A549 (cell line): Measurements from ENCODE around the gene MRFAP1L1. TPM values are rescaled to one million over a fixed set of nuclear protein-coding genes. Genes with fewer than 3 reads are reported as not detected.

Experiments used
- ATAC-seq, 2 experiments: fragments of 200-7000 bp in 1 of 2; fragments of >200 bp in 1 of 2; cut with Nextera tagmentation in 1 of 2; cut with Tn5 transposase in 1 of 2; 3 replicates each; pipeline versions ENCODE4 v1.8.0 to v1.9.1; 2018 to 2020; ENCODE audit warnings: mild to moderate bottlenecking in 1 of 2, moderate library complexity in 1 of 2
- CTCF ChIA-PET: fragments of 300-600 bp; sonication (Branson Sonifier 250); formaldehyde crosslinking; extraction: SDS; loops from one replicate; lab custom pipeline; 2021; ENCODE audit warnings: antibody characterized with exemption, inconsistent platforms; lab: Yijun Ruan, JAX
- POLR2A ChIA-PET: fragments of 350-600 bp; formaldehyde crosslinking; extraction: SDS; loops from one replicate; lab custom pipeline; 2021; ENCODE audit warnings: antibody characterized with exemption, inconsistent platforms; lab: Yijun Ruan, JAX
- DNase-seq, 2 experiments: peaks; one replicate each; pipeline versions ENCODE4 v3.0.0 to v3.0.0-alpha.2; 2011 to 2016; ENCODE audit warnings: low read depth in 1 of 2, low spot score in 1 of 2
- FAIRE-seq: peaks from 2 replicates; lab custom pipeline; 2011; peaks lifted over from hg19 to GRCh38; lab: Jason Lieb, UNC
- H3K27ac ChIP-seq, 2 experiments: fragments of >200 bp; sonication (Bioruptor Twin); formaldehyde crosslinking; 3 replicates each; pipeline ENCODE4 v1.5.1; 2016 to 2017
- H3K4me1 ChIP-seq: fragments of >200 bp; sonication (Bioruptor Twin); formaldehyde crosslinking; 3 replicates; pipeline ENCODE4 v1.6.1; 2016
- H3K4me2 ChIP-seq: fragments of >200 bp; sonication (Bioruptor Twin); formaldehyde crosslinking; 3 replicates; pipeline ENCODE4 v1.6.1; 2016
- H3K4me3 ChIP-seq: fragments of >200 bp; sonication (Bioruptor Twin); formaldehyde crosslinking; 3 replicates; pipeline ENCODE4 v1.5.1; 2016
- H3K9me3 ChIP-seq: fragments of >200 bp; sonication (Bioruptor Twin); formaldehyde crosslinking; 3 replicates; pipeline ENCODE4 v1.6.1; 2016
- TP53 ChIP-seq: fragments of 250-450 bp; sonication (Bioruptor Pico); IDR thresholded peaks from 2 replicates; pipeline ENCODE4 v1.5.0; 2021; ENCODE audit warnings: mild to moderate bottlenecking, moderate library complexity
- WGBS: methylation state at CpG from one replicate; pipeline ENCODE4 v1.1.6; 2017; ENCODE audit errors: missing lambda C conversion rate; 5-methylcytosine and 5-hydroxymethylcytosine counted together
- polyA plus RNA-seq, 4 experiments: library from polyadenylated mRNA; depleted of rRNA in 3 of 4; stranded (reverse); fragments of >200 nt; fragmentation: RNase III in 1 of 4; extraction: RNeasy Plus Mini Kit Qiagen cat#74134 plus additional on column Dnase treatment in 1 of 4; gene quantifications; 2 replicates in 3 of 4; 3 replicates in 1 of 4; pipeline ENCODE4 v1.2.3, GENCODE V29; 2011 to 2017

MRFAP1L1 gene
- polyA plus RNA-seq, 2 of the 4 experiments (the other 2 are of a cell fraction) = 46.1 to 78.2 TPM

GRCh38 chr4:6658209-6658595, 51.5 kb downstream of the MRFAP1L1 start:
- no peak overlapping the region for H3K4me3 ChIP-seq
- POLR2A ChIA-PET = no interaction called here
- ATAC-seq = no peak
- no peak for TF ChIP-seq TP53 (CRISPR knock-in tag)
- TF ChIP-seq, all 56 proteins: peak for 0
- FAIRE-seq (no peak), DNase-seq (no peak)
- WGBS = 91% methylated on average over 5 of the region's 7 CpGs
- no peaks in the 10 kb centered on the region for H3K9me3 ChIP-seq
- no peaks in the 10 kb centered on the region for H3K4me1 ChIP-seq
- CTCF ChIA-PET = interaction anchor here (0.6 kb wide), 1 partner anchor 18 kb away, joined by 3 read pairs; the partner anchor contains the start of gene MRFAP1
- no peak overlapping the region for H3K27ac ChIP-seq
- H3K4me2 ChIP-seq = no peak overlapping the region

Other genes with a start within 250 kb of the MRFAP1L1 start
- gene PPP2R2C, start 237.3 kb downstream of the MRFAP1L1 start, polyA plus RNA-seq (2011; rRNA removed) = 23.9 and 26.9 TPM in 2 replicates
- gene PPP2R2C, start 237.3 kb downstream of the MRFAP1L1 start, polyA plus RNA-seq (2017; fragmentation: RNase III; extraction: RNeasy Plus Mini Kit Qiagen cat#74134 plus additional on column Dnase treatment) = 28.6 to 31.2 TPM (median 29.4 TPM) in 3 replicates
- gene MAN2B2, start 134.7 kb downstream of the MRFAP1L1 start, polyA plus RNA-seq (2011; rRNA removed) = 6.3 and 6.5 TPM in 2 replicates
- 7.5 to 8.4 TPM (median 8.4 TPM) in 3 replicates for gene MAN2B2, start 134.7 kb downstream of the MRFAP1L1 start, polyA plus RNA-seq (2017; fragmentation: RNase III; extraction: RNeasy Plus Mini Kit Qiagen cat#74134 plus additional on column Dnase treatment)
- gene MRFAP1, start 69.2 kb downstream of the MRFAP1L1 start, polyA plus RNA-seq (2011; rRNA removed) = 185 and 272 TPM in 2 replicates
- 293 to 304 TPM (median 294 TPM) in 3 replicates for gene MRFAP1, start 69.2 kb downstream of the MRFAP1L1 start, polyA plus RNA-seq (2017; fragmentation: RNase III; extraction: RNeasy Plus Mini Kit Qiagen cat#74134 plus additional on column Dnase treatment)
- gene S100P, start 16.0 kb downstream of the MRFAP1L1 start, polyA plus RNA-seq (2011; rRNA removed) = 171 and 291 TPM in 2 replicates
- gene S100P, start 16.0 kb downstream of the MRFAP1L1 start, polyA plus RNA-seq (2017; fragmentation: RNase III; extraction: RNeasy Plus Mini Kit Qiagen cat#74134 plus additional on column Dnase treatment) = 11.4 to 20.9 TPM (median 16.0 TPM) in 3 replicates
- 11.7 and 13.2 TPM in 2 replicates for gene BLOC1S4, start 6.3 kb upstream of the MRFAP1L1 start, polyA plus RNA-seq (2011; rRNA removed)
- 11.4 to 13.9 TPM (median 12.6 TPM) in 3 replicates for gene BLOC1S4, start 6.3 kb upstream of the MRFAP1L1 start, polyA plus RNA-seq (2017; fragmentation: RNase III; extraction: RNeasy Plus Mini Kit Qiagen cat#74134 plus additional on column Dnase treatment)
- 21.5 and 25.2 TPM in 2 replicates for gene KIAA0232, start 72.9 kb upstream of the MRFAP1L1 start, polyA plus RNA-seq (2011; rRNA removed)
- 9.3 to 10.6 TPM (median 10.5 TPM) in 3 replicates for gene KIAA0232, start 72.9 kb upstream of the MRFAP1L1 start, polyA plus RNA-seq (2017; fragmentation: RNase III; extraction: RNeasy Plus Mini Kit Qiagen cat#74134 plus additional on column Dnase treatment)
- gene TBC1D14, start 200.0 kb upstream of the MRFAP1L1 start, polyA plus RNA-seq (2011; rRNA removed) = 35.8 and 39.0 TPM in 2 replicates
- gene TBC1D14, start 200.0 kb upstream of the MRFAP1L1 start, polyA plus RNA-seq (2017; fragmentation: RNase III; extraction: RNeasy Plus Mini Kit Qiagen cat#74134 plus additional on column Dnase treatment) = 25.4 to 30.2 TPM (median 28.3 TPM) in 3 replicates